ENCODE results near the gene MINDY4. TPM values are rescaled to one million over a fixed set of nuclear protein-coding genes. Genes with fewer than 3 reads are reported as not detected.

The MINDY4 gene
- total and polyA plus RNA-seq, 2 of the 8 experiments (the other 6 are each of a cell fraction or from before 2014, with no cell fraction given): 1.3 to 3.6 TPM

- Histone ChIP-seq H3K4me3 (ENCODE audit: extremely low read depth in 1 of 4, insufficient read depth in 2 of 4, low read depth in 3 of 4, low read length in 4 of 4) (no peak overlapping the region), H3K4me1 (replicated peaks in 1 of 4; ENCODE audit: control insufficient read depth in 3 of 4, insufficient read depth in 4 of 4, low read length in 3 of 4) (peaks cover 0 to 9% (median 2%) of the 10 kb centered on the region in 4 experiments; a peak in 4 of 7 replicates), H4K5ac (ENCODE audit: insufficient read length, low read depth, low read length) (no peak overlapping the region), H4K20me1 (replicated peaks in 1 of 2; ENCODE audit: control insufficient read depth in 1 of 2, insufficient read depth in 2 of 2, low read length in 2 of 2) (no peaks in the 10 kb centered on the region), H3K14ac (ENCODE audit: insufficient read length) (no peak overlapping the region), H4K8ac (ENCODE audit: extremely low read depth, insufficient read depth, low read length) (no peak overlapping the region), H2BK120ac (replicated peaks; ENCODE audit: low read depth, low read length) (no peak overlapping the region), H3K23me2 (ENCODE audit: low read depth, low read length) (no peaks in the 10 kb centered on the region), H3K9ac (replicated peaks in 1 of 4; ENCODE audit: extremely low read depth in 1 of 4, low read depth in 3 of 4, low read length in 3 of 4) (no peak overlapping the region), H2BK12ac (ENCODE audit: low read depth, low read length) (no peak overlapping the region), H2BK5ac (ENCODE audit: low read depth, low read length) (no peak overlapping the region), H3K18ac (ENCODE audit: extremely low read depth, low read length) (no peak overlapping the region), H2AK5ac (ENCODE audit: low read depth, low read length) (no peak overlapping the region), H3K4ac (replicated peaks; ENCODE audit: insufficient read length, low read depth, low read length) (no peak overlapping the region), H2AFZ (ENCODE audit: low read length) (no peak overlapping the region), H3K23ac (ENCODE audit: insufficient read length) (no peak overlapping the region), H2BK20ac (ENCODE audit: low read length) (no peak overlapping the region), H4K91ac (replicated peaks; ENCODE audit: insufficient read length, low read length) (peak overlapping the region; percentile 66), H2BK15ac (ENCODE audit: low read length) (no peak overlapping the region), H3K27me3 (replicated peaks in 1 of 4; ENCODE audit: control insufficient read depth in 3 of 4, extremely low read depth in 1 of 4, insufficient read depth in 3 of 4, low read length in 3 of 4) (no peaks in the 10 kb centered on the region), H3K4me2 (ENCODE audit: insufficient read depth in 1 of 2, low read depth in 2 of 2, low read length in 2 of 2) (no peak overlapping the region), H3K9me3 (ENCODE audit: insufficient read depth in 2 of 2, low read depth in 1 of 2, low read length in 1 of 2) (no peaks in the 10 kb centered on the region), H3K79me1 (ENCODE audit: low read depth, low read length) (no peaks in the 10 kb centered on the region), H3K27ac (ENCODE audit: low read depth, low read length) (no peak overlapping the region), H3K79me2 (ENCODE audit: control insufficient read depth in 1 of 2, insufficient read depth in 2 of 2, low read length in 2 of 2) (no peaks in the 10 kb centered on the region), H3K36me3 (ENCODE audit: control insufficient read depth in 2 of 4, insufficient read depth in 4 of 4, low read length in 3 of 4) (no peaks in the 10 kb centered on the region), H3K56ac (replicated peaks; ENCODE audit: insufficient read length, low read depth, low read length) (no peak overlapping the region)
- 68% methylated on average over 4 of the region's 4 CpGs; no CpG with 5 or more reads in 1 of the 2 experiments for WGBS, 2 experiments (ENCODE audit: extremely low coverage in 1 of 2, insufficient coverage in 1 of 2, insufficient read length in 1 of 2, insufficient replicate concordance in 2 of 2, low coverage in 1 of 2, low lambda C conversion rate in 2 of 2, missing lambda C conversion rate in 1 of 2)
- CTCF ChIA-PET (ENCODE audit: partially characterized antibody): interaction anchor here (0.9 to 7.4 kb wide), 6 partner anchors 10 to 119 kb away, joined by 3 to 55 read pairs (median 7); no protein-coding TSS in a partner anchor
- FAIRE-seq: no peak
- POLR2A ChIA-PET (ENCODE audit: partially characterized antibody): no interaction called here
- DNase-seq (ENCODE audit: low read depth in 1 of 2, low spot score in 2 of 2): no peak
- TF ChIP-seq CTCF (IDR thresholded peaks at IDR 0.05; ENCODE audit: control extremely low read depth in 1 of 3, insufficient read depth in 1 of 3, low read depth in 1 of 3, low read length in 3 of 3) (peak in 1 of 3 experiments; percentile 8; a peak in 1 of 4 replicates), SIRT6 (IDR thresholded peaks at IDR 0.05; ENCODE audit: low read length) (no peak), CREB1 (IDR thresholded peaks at IDR 0.05) (no peak)
Measured at GRCh38 chr7:30918676-30919075, 147.5 kb downstream of the MINDY4 start.

All from H1 (cell line).